HG03139 (cell line): Measurements from ENCODE around the gene L3MBTL1.
A peak's percentile ranks its signal among the peaks of the same experiment; 100 is the strongest.

Source experiments
- ATAC-seq: cut with Tn5 transposase; IDR thresholded peaks from one replicate; pipeline ENCODE4 v1.9.1; 2021; ENCODE audit not compliant: unreplicated experiment

The L3MBTL1 gene

GRCh38 chr20:43507150-43508080 lies at the start of gene L3MBTL1:
Gene L3MBTL1, plus strand, starts transcription at chr20:43507697. Its CDS starts 5,807 bp downstream, at chr20:43513504.
- no peak for ATAC-seq

DNA sequence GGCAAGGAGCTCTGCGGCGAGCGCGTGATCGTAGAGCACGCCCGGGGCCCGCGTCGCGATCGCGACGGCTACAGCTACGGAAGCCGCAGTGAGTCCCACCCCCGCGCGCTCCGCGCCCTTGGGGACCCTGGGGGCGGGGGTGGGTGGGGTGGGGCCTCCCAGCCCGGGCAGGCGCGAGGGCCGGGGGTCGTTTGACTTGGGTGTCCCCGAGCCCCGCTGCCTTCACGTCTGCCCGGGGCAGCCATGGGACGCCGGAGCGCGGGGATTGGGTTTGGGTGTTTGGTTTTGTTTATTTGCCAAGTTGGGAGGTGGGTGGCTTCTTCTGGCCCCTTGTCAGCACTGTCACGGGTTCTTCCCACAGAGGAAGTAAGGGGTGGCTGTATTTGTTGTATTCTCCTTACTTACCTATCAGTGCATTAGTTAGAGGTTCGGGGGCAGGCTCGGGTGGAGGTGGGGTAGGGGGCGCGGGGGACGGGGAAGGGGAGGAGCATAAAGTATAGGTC lies 49.0 kb upstream of the L3MBTL1 start:
- peak; percentile 17 for ATAC-seq

- no peak for ATAC-seq
These were observed 48.2 kb upstream of the L3MBTL1 start for GRCh38 chr20:43459022-43459942.

DNA sequence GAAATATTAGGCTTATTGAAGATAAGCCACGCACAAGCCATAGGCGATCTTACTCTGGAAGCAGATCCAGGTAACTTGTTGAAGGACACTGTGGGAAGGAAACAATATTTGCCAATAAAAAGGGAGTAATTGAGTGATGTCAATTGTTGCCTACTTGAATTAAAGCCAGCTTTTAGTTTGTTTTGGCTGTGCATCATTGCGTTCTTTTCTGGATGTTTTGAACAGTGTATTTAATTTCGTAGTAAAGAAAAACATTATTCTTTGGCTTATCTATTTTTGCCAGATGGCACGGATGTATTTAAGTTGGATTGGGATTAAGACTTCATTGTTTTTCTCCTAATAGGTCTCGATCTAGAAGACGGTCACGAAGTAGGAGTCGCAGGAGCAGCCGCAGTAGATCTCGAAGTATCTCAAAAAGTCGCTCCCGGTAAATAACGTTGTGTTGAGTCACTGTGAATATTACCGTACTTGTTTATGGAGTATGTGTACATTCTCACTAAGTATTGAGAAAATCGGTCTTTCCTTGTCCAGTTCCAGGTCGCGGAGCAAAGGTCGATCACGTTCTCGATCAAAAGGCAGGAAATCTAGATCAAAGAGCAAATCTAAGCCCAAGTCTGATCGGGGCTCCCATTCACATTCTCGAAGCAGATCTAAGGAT lies 47.2 kb upstream of the L3MBTL1 start:
- ATAC-seq, result no peak

- ATAC-seq, result no peak
These were observed 46.7 kb upstream of the L3MBTL1 start for GRCh38 chr20:43460830-43461200.

DNA sequence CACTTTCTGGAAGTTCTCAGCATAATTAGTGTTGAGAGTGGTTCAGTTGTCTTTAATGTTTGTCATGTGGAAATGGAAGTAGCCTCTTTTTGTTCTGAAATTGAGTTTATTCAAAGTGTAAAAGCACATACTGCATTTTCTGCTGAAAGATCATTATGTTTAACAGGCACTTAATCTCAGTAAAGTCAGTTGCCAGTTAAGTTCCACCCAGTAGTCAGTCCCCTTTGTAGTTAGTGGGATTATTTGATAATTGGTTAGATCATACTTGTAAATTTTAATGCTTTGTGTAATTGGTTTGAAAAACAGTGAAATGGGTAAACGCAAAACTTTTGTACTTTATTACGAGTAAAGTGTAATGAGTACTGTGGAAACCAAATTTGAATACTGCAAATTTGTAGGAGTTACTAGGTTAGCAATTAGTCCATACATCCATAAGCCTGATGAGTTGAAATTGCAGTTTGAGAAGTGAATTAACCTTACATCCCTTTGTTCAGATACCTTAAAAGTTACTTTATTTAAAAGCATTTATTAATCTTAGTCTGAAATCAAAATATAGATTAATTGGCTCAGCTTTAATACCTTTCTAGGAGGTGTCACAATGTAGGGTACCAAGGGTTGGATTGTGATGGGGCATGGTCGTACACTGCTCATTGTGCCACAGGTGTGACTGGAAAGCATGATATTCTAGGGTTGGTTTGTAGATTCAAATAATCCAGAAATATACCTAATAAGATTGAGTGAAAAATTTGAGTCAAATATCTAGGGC lies 45.4 kb upstream of the L3MBTL1 start:
- ATAC-seq, result no peak

DNA sequence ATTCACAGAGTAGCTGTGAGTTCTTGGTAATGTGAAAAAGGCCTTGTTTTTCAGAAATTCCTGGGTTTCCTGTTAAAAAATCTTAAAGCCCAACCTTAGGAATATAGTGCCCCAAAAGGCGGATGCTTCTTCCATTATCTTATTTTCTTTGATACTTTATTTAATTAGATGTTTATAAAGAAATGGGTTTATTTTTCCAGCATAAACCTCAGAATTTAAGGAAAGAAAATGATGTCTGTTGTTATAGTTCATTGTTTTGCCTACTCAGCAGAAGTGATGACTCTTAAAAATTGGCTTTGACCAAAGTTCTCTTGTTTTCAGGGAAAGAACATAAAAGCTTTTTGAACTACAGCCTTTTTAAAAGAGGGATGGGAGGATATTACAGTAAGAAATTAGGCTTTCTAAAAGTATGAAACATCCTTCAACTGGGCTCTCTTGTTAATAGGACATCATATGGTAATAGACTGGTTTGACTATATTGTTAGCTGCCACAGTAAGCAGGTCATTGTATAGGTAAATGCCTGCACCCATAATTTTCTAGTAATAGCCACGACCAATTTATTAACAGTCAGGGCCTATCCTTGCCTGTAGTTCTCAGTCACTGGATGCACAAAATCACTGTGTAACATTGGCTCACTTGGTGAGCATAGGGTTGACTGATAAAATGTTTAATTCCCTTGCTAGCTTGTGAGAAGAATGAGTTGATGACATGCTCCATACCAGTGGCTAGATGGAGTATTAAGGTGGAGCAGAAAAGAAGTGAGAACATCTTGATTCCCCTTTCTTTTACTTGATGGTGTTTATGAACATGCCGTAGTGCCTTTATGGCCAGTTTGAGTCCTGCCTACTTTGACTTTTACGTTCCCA lies 44.6 kb upstream of the L3MBTL1 start:
- ATAC-seq, result no peak

- ATAC-seq, result no peak
These were observed 43.8 kb upstream of the L3MBTL1 start for GRCh38 chr20:43463527-43464218.

DNA sequence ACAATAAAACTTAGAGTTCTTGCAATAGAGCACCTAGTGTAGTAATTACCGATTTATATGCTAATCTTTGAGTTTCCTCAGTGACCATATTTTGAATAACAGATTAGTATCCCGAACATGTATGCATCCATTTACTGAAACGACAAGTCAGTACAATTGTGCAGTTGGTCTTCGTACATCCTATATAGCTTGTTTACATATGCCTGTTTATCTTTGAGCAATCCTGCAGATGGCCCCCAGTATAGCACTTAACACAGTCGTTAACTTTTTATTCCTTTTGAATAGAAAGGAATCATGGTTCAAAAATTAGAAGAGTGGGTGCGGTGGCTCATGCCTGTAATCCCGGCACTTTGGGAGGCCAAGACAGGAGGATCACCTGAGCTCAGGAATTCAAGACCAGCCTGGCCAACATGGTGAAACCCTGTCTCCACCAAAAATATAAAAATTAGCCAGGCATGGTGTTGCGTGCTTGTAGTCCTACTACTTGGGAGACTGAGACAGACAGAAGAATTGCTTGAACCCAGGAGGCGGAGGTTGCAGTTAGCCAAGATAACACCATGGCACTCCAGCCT lies 43.2 kb upstream of the L3MBTL1 start:
- no peak for ATAC-seq

GRCh38 chr20:43465625-43465943 lies 41.9 kb upstream of the L3MBTL1 start:
- ATAC-seq, result no peak

- no peak for ATAC-seq
These were observed 39.9 kb upstream of the L3MBTL1 start for GRCh38 chr20:43467589-43467988.

DNA sequence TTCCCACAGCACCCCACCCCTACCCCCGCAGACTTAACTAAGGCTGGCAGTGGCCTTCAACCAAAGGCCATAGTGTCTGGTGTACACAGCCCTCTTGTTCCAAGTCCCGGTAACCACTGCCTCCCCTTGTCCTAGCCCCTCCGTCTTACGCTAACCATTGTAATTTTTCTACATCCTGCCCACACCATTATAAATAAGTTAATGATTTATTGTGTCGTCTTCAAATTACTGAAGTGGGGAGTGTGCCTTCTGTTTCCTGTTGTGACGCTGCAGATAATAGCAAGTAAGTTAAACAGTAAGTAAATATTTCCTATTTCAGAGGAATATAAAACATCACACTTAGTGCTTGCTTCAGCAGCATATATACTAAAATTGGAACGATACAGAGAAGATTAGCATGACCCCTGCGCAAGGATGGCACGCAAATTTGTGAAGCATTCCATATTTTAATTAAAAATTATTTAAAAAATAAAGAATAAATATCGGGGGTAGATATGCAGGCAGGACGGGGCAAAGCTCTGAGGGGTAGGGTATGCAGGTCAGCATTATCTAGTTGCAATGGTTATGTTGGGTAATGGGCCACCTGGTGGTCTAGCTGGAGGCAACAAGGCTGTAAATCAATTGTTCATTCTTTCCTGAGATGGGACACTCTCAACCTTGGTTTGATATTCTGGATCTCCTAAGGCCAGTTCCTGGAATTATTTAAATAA lies 34.7 kb upstream of the L3MBTL1 start:
- ATAC-seq, result no peak

GRCh38 chr20:43473381-43473704 lies 34.2 kb upstream of the L3MBTL1 start:
- no peak for ATAC-seq

GRCh38 chr20:43477193-43477592 lies 30.3 kb upstream of the L3MBTL1 start:
- ATAC-seq, result no peak

- no peak for ATAC-seq
These were observed 29.9 kb upstream of the L3MBTL1 start for GRCh38 chr20:43477619-43478018.

- no peak for ATAC-seq
These were observed 17.5 kb upstream of the L3MBTL1 start for GRCh38 chr20:43490038-43490437.

DNA sequence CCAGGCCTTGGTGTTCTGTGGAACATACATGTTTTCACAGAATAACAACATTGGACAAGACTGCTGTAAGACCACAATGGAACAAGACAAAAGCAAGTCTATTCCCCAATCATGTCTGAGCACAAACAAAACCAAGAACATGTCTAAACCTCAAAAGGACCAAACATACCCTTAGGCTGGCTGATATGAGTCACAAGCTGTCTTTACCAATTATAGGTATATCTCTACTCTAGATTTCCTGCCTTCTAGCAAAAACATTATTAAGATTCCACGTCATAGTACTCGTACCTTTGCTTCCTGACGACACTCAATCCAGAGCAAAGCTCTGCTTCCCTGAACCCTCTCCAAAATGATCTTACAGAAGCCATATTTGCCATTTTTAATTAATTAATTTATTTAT lies 15.4 kb upstream of the L3MBTL1 start:
- ATAC-seq, result no peak

DNA sequence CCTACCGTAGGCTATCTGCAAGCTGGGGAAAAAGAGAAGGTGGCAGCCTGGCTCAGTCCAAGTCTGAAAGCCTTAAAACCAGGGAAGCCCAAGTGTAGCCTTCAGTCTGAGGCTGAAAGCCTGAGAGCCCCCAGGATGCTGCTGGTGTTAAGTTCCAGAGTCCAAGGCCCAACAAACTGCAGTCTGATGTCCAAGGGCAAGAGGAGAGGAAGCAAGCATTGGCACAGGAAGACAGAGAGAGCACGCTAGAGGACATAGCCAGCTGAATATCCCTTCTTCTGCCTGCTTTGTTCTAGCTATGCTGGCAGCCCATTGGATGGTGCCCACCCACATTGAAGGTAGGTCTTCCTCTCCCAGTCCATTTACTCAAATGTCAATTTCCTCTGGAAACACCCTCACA lies 12.1 kb upstream of the L3MBTL1 start:
- no peak for ATAC-seq
